GM23338 (cell line): ENCODE data around the gene PHOSPHO1.

Experiments used
- POLR2AphosphoS5 ChIP-seq: IDR thresholded peaks from 2 replicates; pipeline ENCODE4 v1.6.1; 2016; ENCODE audit warnings: antibody characterized with exemption, low read depth
- TF ChIP-seq, protein P1 (sequence below), 2 experiments: fragments of 200-600 bp in 1 of 2; sonication (generic) in 1 of 2; conservative IDR thresholded peaks; 2 replicates each; pipeline versions ENCODE4 v1.5.1 to v1.6.1; 2016 to 2017; ENCODE audit warnings: antibody characterized with exemption in 2 of 2, low read depth in 2 of 2, mild to moderate bottlenecking in 2 of 2, moderate library complexity in 1 of 2

DNA sequence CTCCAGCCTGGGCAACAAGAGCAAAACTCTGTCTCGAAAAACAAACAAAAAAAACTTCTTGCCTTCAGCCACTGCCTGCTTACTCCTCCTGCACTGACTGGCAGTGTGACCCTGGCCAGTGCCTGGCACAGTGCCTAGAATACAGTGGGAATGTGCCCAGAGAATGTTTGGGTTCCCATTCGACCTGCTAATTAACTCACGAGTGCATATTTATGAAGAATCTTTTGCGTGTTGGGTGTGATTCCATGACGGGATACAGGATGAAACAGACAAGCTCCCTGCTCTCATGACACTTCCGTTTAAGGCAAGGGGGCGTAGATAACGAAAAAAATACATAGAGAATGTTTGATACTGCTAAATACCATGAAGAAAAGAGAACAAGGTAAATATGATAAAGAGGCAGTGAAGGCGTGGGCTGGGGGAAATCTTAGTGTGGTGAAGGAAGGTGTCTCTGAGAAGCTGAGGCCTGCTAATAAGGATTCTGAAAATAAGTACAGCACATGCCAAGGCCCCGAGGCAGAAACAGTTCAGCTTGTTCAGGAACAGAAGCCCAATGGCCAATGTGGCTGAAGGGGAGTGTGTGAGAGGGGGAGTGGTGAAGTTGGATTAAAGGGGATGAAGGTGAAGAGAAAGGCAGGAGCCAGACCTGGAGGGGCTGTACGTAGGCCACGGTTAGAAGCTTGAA lies 15.8 kb downstream of the PHOSPHO1 start:
- TF ChIP-seq, protein P1, sequence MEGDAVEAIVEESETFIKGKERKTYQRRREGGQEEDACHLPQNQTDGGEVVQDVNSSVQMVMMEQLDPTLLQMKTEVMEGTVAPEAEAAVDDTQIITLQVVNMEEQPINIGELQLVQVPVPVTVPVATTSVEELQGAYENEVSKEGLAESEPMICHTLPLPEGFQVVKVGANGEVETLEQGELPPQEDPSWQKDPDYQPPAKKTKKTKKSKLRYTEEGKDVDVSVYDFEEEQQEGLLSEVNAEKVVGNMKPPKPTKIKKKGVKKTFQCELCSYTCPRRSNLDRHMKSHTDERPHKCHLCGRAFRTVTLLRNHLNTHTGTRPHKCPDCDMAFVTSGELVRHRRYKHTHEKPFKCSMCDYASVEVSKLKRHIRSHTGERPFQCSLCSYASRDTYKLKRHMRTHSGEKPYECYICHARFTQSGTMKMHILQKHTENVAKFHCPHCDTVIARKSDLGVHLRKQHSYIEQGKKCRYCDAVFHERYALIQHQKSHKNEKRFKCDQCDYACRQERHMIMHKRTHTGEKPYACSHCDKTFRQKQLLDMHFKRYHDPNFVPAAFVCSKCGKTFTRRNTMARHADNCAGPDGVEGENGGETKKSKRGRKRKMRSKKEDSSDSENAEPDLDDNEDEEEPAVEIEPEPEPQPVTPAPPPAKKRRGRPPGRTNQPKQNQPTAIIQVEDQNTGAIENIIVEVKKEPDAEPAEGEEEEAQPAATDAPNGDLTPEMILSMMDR (conservative IDR thresholded peaks at IDR 0.05; ENCODE audit: low read depth in 2 of 2): no peak
- no peak for TF ChIP-seq POLR2AphosphoS5
